ENCODE measurements around the gene KAT7.

- TF ChIP-seq CTCF (IDR thresholded peaks at IDR 0.05) (no peak), POLR2A (IDR thresholded peaks at IDR 0.05) (no peak)
Measured at GRCh38 chr17:49878931-49879904, 90.7 kb downstream of the KAT7 start.

Measured in lower leg skin (tissue), 3 donors.